BLaER1 treated with 17β-estradiol and CSF1 and Interleukin-3, amounts not matched to agents 10 nM and 100 nM (cell line): Measurements from ENCODE around the gene CCL5.

Experiments
- H3K27ac ChIP-seq, 11 experiments: shearing (Covaris generic); formaldehyde crosslinking; 2 replicates each; pipeline ENCODE4 v1.8.1; 2022
- H3K27me3 ChIP-seq, 11 experiments: shearing (Covaris generic); formaldehyde crosslinking; 2 replicates each; pipeline ENCODE4 v1.8.1; 2022
- H3K36me3 ChIP-seq, 11 experiments: shearing (Covaris generic); formaldehyde crosslinking; 2 replicates each; pipeline ENCODE4 v1.8.1; 2022
- H3K4me1 ChIP-seq, 10 experiments: shearing (Covaris generic); formaldehyde crosslinking; 2 replicates each; pipeline ENCODE4 v1.8.1; 2022
- H3K4me2 ChIP-seq, 11 experiments: shearing (Covaris generic); formaldehyde crosslinking; 2 replicates each; pipeline ENCODE4 v1.8.1; 2022
- H3K4me3 ChIP-seq, 10 experiments: shearing (Covaris generic); formaldehyde crosslinking; 2 replicates each; pipeline ENCODE4 v1.8.1; 2022
- H3K9ac ChIP-seq, 11 experiments: shearing (Covaris generic); formaldehyde crosslinking; 2 replicates each; pipeline ENCODE4 v1.8.1; 2022
- H3K9me3 ChIP-seq, 11 experiments: shearing (Covaris generic); formaldehyde crosslinking; replicated peaks in 1 of 11; 2 replicates each; pipeline ENCODE4 v1.8.1; 2022
- H4K20me1 ChIP-seq, 11 experiments: shearing (Covaris generic); formaldehyde crosslinking; 2 replicates each; pipeline ENCODE4 v1.8.1; 2022
- Cebpa-rat ChIP-seq, 11 experiments: shearing (Covaris generic); IDR thresholded peaks; 2 replicates each; pipeline ENCODE4 v1.8.1; 2022

Gene CCL5

DNA sequence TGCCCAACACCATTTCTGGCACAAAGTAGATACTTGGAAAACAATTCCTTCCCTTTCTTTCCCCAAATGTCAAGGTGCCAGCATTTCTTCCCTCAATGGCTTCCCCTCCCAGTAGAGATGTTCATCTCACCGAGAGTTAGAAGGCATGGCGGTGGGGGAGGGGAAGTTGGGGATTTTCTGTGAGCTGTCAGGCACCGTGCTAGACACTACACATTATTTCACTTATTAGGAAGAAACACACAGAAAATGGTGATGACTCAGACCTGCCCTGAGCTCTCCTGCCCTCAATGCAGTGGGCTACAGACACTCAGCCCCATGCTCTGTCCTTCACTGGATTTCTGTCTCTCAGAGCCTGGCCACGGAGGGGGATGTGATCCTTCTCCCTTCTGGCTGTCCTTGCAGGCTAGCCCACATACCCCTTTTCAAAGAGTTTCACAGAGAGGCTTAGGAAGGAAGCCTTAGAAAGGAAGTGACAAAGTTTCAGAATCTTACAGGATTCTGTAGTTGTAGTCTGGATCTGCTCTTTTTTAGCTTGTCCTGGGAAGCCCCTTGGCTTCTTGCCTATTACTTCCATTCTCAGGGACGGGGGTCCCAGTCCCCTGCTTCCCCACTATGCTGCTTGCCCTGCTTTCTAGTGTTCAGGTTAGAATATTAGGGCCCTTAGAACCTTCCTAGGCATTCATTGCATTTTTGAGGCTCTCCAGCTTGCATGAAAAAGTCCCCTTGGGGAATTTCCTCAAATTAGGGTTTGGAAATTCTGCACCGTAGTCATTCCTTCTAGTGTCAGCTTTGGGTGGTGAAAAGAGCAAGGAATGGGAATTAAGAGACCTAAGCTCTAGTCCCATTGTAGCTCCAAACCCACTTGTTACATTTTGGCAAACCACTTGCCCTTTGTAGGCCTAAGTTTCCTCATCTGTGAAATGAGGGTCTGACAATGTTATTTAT is 12.2 kb upstream of the CCL5 start:
- peaks cover 0 to 6% (median 0%) of the 10 kb centered on the region in 11 experiments; a peak in 2 of 22 replicates for H3K9me3 ChIP-seq
- H3K4me3 ChIP-seq = no peak overlapping the region
- H3K27ac ChIP-seq = peak overlapping the region in 9 of 11 experiments; percentile 10 to 66 (median 53); a peak in 17 of 22 replicates
- peak overlapping the region in 6 of 11 experiments; percentile 12 to 48 (median 24); a peak in 6 of 22 replicates for H3K9ac ChIP-seq
- H3K4me2 ChIP-seq = peak overlapping the region in 10 of 11 experiments; percentile 16 to 73 (median 50); a peak in 18 of 22 replicates
- TF ChIP-seq Cebpa-rat (IDR thresholded peaks at IDR 0.05) = no peak
- no peaks in the 10 kb centered on the region for H3K27me3 ChIP-seq
- H3K36me3 ChIP-seq = no peaks in the 10 kb centered on the region
- no peaks in the 10 kb centered on the region for H4K20me1 ChIP-seq
- H3K4me1 ChIP-seq = peaks cover 8 to 68% (median 37%) of the 10 kb centered on the region in 10 experiments; a peak in 19 of 20 replicates

GRCh38 chr17:35891269-35891668 is 11.1 kb upstream of the CCL5 start:
- peaks cover 0 to 6% (median 0%) of the 10 kb centered on the region in 11 experiments; a peak in 2 of 22 replicates for H3K9me3 ChIP-seq
- no peaks in the 10 kb centered on the region for H4K20me1 ChIP-seq
- TF ChIP-seq Cebpa-rat (IDR thresholded peaks at IDR 0.05) = no peak
- H3K4me3 ChIP-seq = no peak overlapping the region
- H3K36me3 ChIP-seq = no peaks in the 10 kb centered on the region
- H3K27ac ChIP-seq = no peak overlapping the region
- H3K4me2 ChIP-seq = peak overlapping the region in 2 of 11 experiments; percentile 47 to 73; a peak in 3 of 22 replicates
- peaks cover 8 to 57% (median 31%) of the 10 kb centered on the region in 10 experiments; a peak in 19 of 20 replicates for H3K4me1 ChIP-seq
- no peaks in the 10 kb centered on the region for H3K27me3 ChIP-seq
- H3K9ac ChIP-seq = no peak overlapping the region

- Histone ChIP-seq H4K20me1 (no peaks in the 10 kb centered on the region), H3K4me1 (peaks cover 8 to 52% (median 26%) of the 10 kb centered on the region in 10 experiments; a peak in 19 of 20 replicates)
These were observed 10.6 kb upstream of the CCL5 start for GRCh38 chr17:35890774-35891155.

GRCh38 chr17:35889818-35890773 is 9.9 kb upstream of the CCL5 start:
- Histone ChIP-seq H3K9ac (no peak overlapping the region), H3K4me1 (peaks cover 8 to 45% (median 22%) of the 10 kb centered on the region in 10 experiments; a peak in 19 of 20 replicates), H3K4me2 (peak overlapping the region in 5 of 11 experiments; percentile 42 to 51 (median 47); a peak in 10 of 22 replicates), H4K20me1 (no peaks in the 10 kb centered on the region), H3K27me3 (no peaks in the 10 kb centered on the region), H3K27ac (peak overlapping the region in 3 of 11 experiments; percentile 42 to 48 (median 47); a peak in 3 of 22 replicates), H3K4me3 (no peak overlapping the region), H3K9me3 (peaks cover 0 to 6% (median 0%) of the 10 kb centered on the region in 11 experiments; a peak in 2 of 22 replicates), H3K36me3 (no peaks in the 10 kb centered on the region)
- no peak for TF ChIP-seq Cebpa-rat (IDR thresholded peaks at IDR 0.05)

More at GRCh38 chr17:35890774-35891155, 10.6 kb upstream of the CCL5 start:
- H3K9ac ChIP-seq = no peak overlapping the region
- TF ChIP-seq Cebpa-rat (IDR thresholded peaks at IDR 0.05) = no peak
- H3K4me3 ChIP-seq = no peak overlapping the region
- no peaks in the 10 kb centered on the region for H3K27me3 ChIP-seq
- peak overlapping the region in 1 of 11 experiments; percentile 73; a peak in 1 of 22 replicates for H3K4me2 ChIP-seq
- H3K27ac ChIP-seq = no peak overlapping the region
- H3K9me3 ChIP-seq = peaks cover 0 to 6% (median 0%) of the 10 kb centered on the region in 11 experiments; a peak in 2 of 22 replicates
- no peaks in the 10 kb centered on the region for H3K36me3 ChIP-seq

- Histone ChIP-seq H3K27me3 (no peaks in the 10 kb centered on the region), H3K4me1 (peaks cover 8 to 44% (median 22%) of the 10 kb centered on the region in 10 experiments; a peak in 19 of 20 replicates), H3K36me3 (no peaks in the 10 kb centered on the region), H3K27ac (no peak overlapping the region), H3K9ac (no peak overlapping the region), H3K4me2 (no peak overlapping the region), H4K20me1 (no peaks in the 10 kb centered on the region), H3K4me3 (no peak overlapping the region), H3K9me3 (peaks cover 0 to 5% (median 0%) of the 10 kb centered on the region in 11 experiments; a peak in 2 of 22 replicates)
- no peak for TF ChIP-seq Cebpa-rat (IDR thresholded peaks at IDR 0.05)
These were observed 9.1 kb upstream of the CCL5 start for GRCh38 chr17:35889241-35889640.

GRCh38 chr17:35878361-35878760 is 1.8 kb downstream of the CCL5 start:
- peaks cover 0 to 14% (median 0%) of the 10 kb centered on the region in 11 experiments; a peak in 1 of 22 replicates for H3K36me3 ChIP-seq
- peak overlapping the region in 7 of 10 experiments; percentile 13 to 56 (median 49); a peak in 8 of 20 replicates for H3K4me3 ChIP-seq
- no peaks in the 10 kb centered on the region for H3K27me3 ChIP-seq
- H3K4me1 ChIP-seq = peaks cover 57 to 78% (median 67%) of the 10 kb centered on the region in 10 experiments
- H3K4me2 ChIP-seq = peak overlapping the region; percentile 48 to 90 (median 75)
- H3K9ac ChIP-seq = peak overlapping the region in 9 of 11 experiments; percentile 17 to 67 (median 43); a peak in 9 of 22 replicates
- H3K27ac ChIP-seq = peak overlapping the region in 10 of 11 experiments; percentile 71 to 89 (median 79); a peak in 19 of 22 replicates
- no peak for TF ChIP-seq Cebpa-rat (IDR thresholded peaks at IDR 0.05)
- H3K9me3 ChIP-seq = peaks cover 0 to 16% (median 8%) of the 10 kb centered on the region in 11 experiments; a peak in 8 of 22 replicates
- H4K20me1 ChIP-seq = no peaks in the 10 kb centered on the region

DNA sequence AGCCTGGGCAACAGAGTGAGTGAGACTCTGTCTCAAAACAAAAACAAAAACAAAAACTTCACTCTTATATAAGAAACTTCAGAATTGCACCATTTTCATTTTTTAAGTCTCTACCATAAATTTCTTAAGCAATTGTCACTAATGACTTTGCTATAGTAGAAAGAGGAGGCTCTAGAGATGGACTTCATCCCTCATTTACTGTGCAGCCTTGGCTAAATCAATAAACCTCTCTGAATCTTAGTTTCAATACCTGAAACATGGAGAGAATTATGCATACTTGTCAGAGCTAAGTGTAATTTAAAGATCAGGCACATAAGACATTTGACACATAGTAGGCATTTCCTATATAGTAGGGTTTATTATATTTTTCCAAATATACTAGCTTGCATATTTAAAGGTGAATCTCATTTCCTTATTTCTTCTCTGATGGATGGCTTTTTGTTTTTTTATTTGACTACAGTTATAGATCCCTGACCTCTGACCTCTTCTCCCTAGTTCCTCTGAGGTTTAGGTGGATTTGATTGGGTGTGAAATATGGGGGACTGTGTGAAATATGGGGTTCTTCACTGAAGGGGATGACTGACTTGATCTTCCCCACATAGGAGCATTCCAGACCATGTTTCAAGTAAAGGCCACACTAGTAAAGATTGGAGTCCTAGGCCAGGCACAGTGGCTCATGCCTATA is 2.7 kb downstream of the CCL5 start:
- Histone ChIP-seq H3K9me3 (peaks cover 0 to 16% (median 7%) of the 10 kb centered on the region in 11 experiments; a peak in 8 of 22 replicates), H3K9ac (peak overlapping the region in 1 of 11 experiments; percentile 40; a peak in 1 of 22 replicates), H3K27ac (peak overlapping the region in 5 of 11 experiments; percentile 8 to 84 (median 80); a peak in 8 of 22 replicates), H3K36me3 (peaks cover 0 to 14% (median 0%) of the 10 kb centered on the region in 11 experiments; a peak in 1 of 22 replicates), H3K4me3 (no peak overlapping the region), H3K4me1 (peaks cover 62 to 86% (median 74%) of the 10 kb centered on the region in 10 experiments), H4K20me1 (no peaks in the 10 kb centered on the region), H3K27me3 (no peaks in the 10 kb centered on the region), H3K4me2 (peak overlapping the region; percentile 48 to 90 (median 75); a peak in 21 of 22 replicates)
- TF ChIP-seq Cebpa-rat (IDR thresholded peaks at IDR 0.05) = no peak
